B cell (primary cell): ENCODE results near the gene GPR75. TPM values are rescaled to one million over a fixed set of nuclear protein-coding genes. Genes with fewer than 3 reads are reported as not detected.

Experiments used
- ATAC-seq: fragments of 200-7000 bp; cut with Tn5 transposase; one replicate; pipeline ENCODE4 v1.10.0; 2021; ENCODE audit warnings: low read depth, mild to moderate bottlenecking, moderate number of reproducible peaks, moderate library complexity
- CTCF ChIA-PET: fragments of 350-600 bp; sonication (Branson Sonifier 250); formaldehyde crosslinking; loops from one replicate; lab custom pipeline; 2021; ENCODE audit warnings: antibody characterized with exemption, inconsistent platforms; lab: Charles Lee
- POLR2A ChIA-PET: fragments of 350-600 bp; sonication (Branson Sonifier 250); formaldehyde crosslinking; loops from one replicate; lab custom pipeline; 2021; ENCODE audit warnings: antibody characterized with exemption; lab: Charles Lee
- DNase-seq: peaks from one replicate; pipeline ENCODE4 v3.0.0; 2013
- H2AFZ ChIP-seq: 2 replicates; pipeline ENCODE4 v1.6.1; 2012; ENCODE audit warnings: mild to moderate bottlenecking, low read depth, low read length; ENCODE audit not compliant: insufficient read depth, poor library complexity, severe bottlenecking
- H3K27ac ChIP-seq, 2 donors: 1 replicate in 1 of 2; 2 replicates in 1 of 2; pipeline ENCODE4 v1.5.1; 2012 to 2013; ENCODE audit warnings: low read length in 2 of 2, mild to moderate bottlenecking in 2 of 2, moderate library complexity in 1 of 2
- H3K27me3 ChIP-seq, 4 experiments: fragments of 200-600 bp in 1 of 4; sonication (generic) in 1 of 4; replicated peaks in 1 of 4; 1 replicate in 2 of 4; 2 replicates in 2 of 4; pipeline versions ENCODE4 v1.6.1 to v1.7.0; 2013 to 2016; ENCODE audit warnings: low read length in 3 of 4, mild to moderate bottlenecking in 2 of 4, mixed read lengths in 1 of 4, moderate library complexity in 1 of 4; ENCODE audit not compliant: insufficient read depth in 4 of 4, control insufficient read depth in 3 of 4; ENCODE audit errors: control extremely low read depth in 1 of 4
- H3K36me3 ChIP-seq, 2 experiments: replicated peaks in 1 of 2; 1 replicate in 1 of 2; 2 replicates in 1 of 2; pipeline versions ENCODE4 v1.6.1 to v1.7.1; 2013; ENCODE audit warnings: low read length in 1 of 2; ENCODE audit not compliant: insufficient read depth in 2 of 2, control insufficient read depth in 1 of 2; ENCODE audit errors: control extremely low read depth in 1 of 2, extremely low read depth in 1 of 2
- H3K4me1 ChIP-seq, 2 donors: fragments of 200-600 bp in 1 of 2; sonication (generic) in 1 of 2; 1 replicate in 1 of 2; 2 replicates in 1 of 2; pipeline versions ENCODE4 v1.5.1 to v1.6.1; 2013 to 2017; ENCODE audit warnings: low read length in 2 of 2; ENCODE audit not compliant: control insufficient read depth in 2 of 2, insufficient read depth in 2 of 2
- H3K4me2 ChIP-seq: replicated peaks from 2 replicates; pipeline ENCODE3; 2012; ENCODE audit warnings: mild to moderate bottlenecking, low read depth, low read length; ENCODE audit not compliant: poor library complexity, severe bottlenecking
- H3K4me3 ChIP-seq, 5 experiments: fragments of 200-600 bp in 1 of 5; sonication (generic) in 1 of 5; 1 replicate in 3 of 5; 2 replicates in 2 of 5; pipeline versions ENCODE4 v1.5.1 to v1.7.0; 2011 to 2016; ENCODE audit warnings: low read length in 4 of 5, mild to moderate bottlenecking in 4 of 5, low read depth in 2 of 5, control low read depth in 1 of 5, moderate library complexity in 1 of 5; ENCODE audit not compliant: insufficient read depth in 1 of 5; ENCODE audit errors: control extremely low read depth in 1 of 5, extremely low read depth in 1 of 5
- H3K79me2 ChIP-seq: fragments of 200-600 bp; sonication (generic); one replicate; pipeline ENCODE4 v1.6.0; 2016; ENCODE audit warnings: low read length; ENCODE audit not compliant: control insufficient read depth, insufficient read depth
- H3K9ac ChIP-seq: fragments of 200-600 bp; sonication (generic); 2 replicates; pipeline ENCODE4 v1.6.1; 2017; ENCODE audit warnings: mild to moderate bottlenecking, low read length, moderate library complexity
- H3K9me3 ChIP-seq, 3 donors: one replicate each; pipeline versions ENCODE4 v1.6.1 to v1.7.1; 2013; ENCODE audit warnings: low read length in 2 of 3; ENCODE audit not compliant: control insufficient read depth in 2 of 3, insufficient read depth in 1 of 3; ENCODE audit errors: control extremely low read depth in 1 of 3
- H4K20me1 ChIP-seq: 2 replicates; pipeline ENCODE4 v1.6.0; 2012; ENCODE audit warnings: mild to moderate bottlenecking, low read length; ENCODE audit not compliant: insufficient read depth, control insufficient read depth, poor library complexity, severe bottlenecking
- H3K27ac Mint-ChIP-seq: one replicate; pipeline ENCODE4 v1.8.0; 2021; ENCODE audit warnings: mixed read lengths
- H3K27me3 Mint-ChIP-seq: one replicate; pipeline ENCODE4 v1.8.0; 2021; ENCODE audit warnings: mixed read lengths
- H3K4me1 Mint-ChIP-seq: one replicate; pipeline ENCODE4 v1.8.0; 2021; ENCODE audit warnings: mixed read lengths
- H3K4me3 Mint-ChIP-seq: one replicate; pipeline ENCODE4 v1.8.0; 2021; ENCODE audit warnings: mixed read lengths
- H3K9me3 Mint-ChIP-seq: one replicate; pipeline ENCODE4 v1.8.0; 2022; ENCODE audit warnings: mixed read lengths; ENCODE audit not compliant: insufficient read depth
- CTCF ChIP-seq: fragments of 200-600 bp; IDR thresholded peaks from one replicate; pipeline ENCODE4 v1.8.0; 2022; ENCODE audit warnings: antibody characterized with exemption, mild to moderate bottlenecking
- EZH2 ChIP-seq: IDR thresholded peaks from 2 replicates; pipeline ENCODE4 v1.6.1; 2012; ENCODE audit warnings: borderline replicate concordance, low read depth, mild to moderate bottlenecking, moderate library complexity, low read length; ENCODE audit not compliant: insufficient read depth, poor library complexity, severe bottlenecking
- WGBS: methylation state at CpG from one replicate; pipeline ENCODE4 v1.1.5; 2013; ENCODE audit warnings: missing lambda C conversion rate; ENCODE audit not compliant: insufficient coverage; 5-methylcytosine and 5-hydroxymethylcytosine counted together
- intact Hi-C: fragments of 100-400 bp; cut with micrococcal nuclease; formaldehyde crosslinking; loops from one replicate; pipeline ENCODE4 v1.10.0; 2022
- polyA plus RNA-seq: library from polyadenylated mRNA; depleted of rRNA; stranded (reverse); fragments of >200 nt; gene quantifications from 2 replicates; pipeline ENCODE4 v1.2.3, GENCODE V29; 2012
- total RNA-seq, 2 donors: library from RNA; stranded (reverse); fragments of 120-200 nt in 1 of 2; gene quantifications; 1 replicate in 1 of 2; 2 replicates in 1 of 2; pipeline versions ENCODE4 v1.2.3 to v1.2.4, GENCODE V29; 2013 to 2022

GPR75 gene
- total and polyA plus RNA-seq, 2 donors (not counting 1 experiment from before 2014, with no cell fraction given): 5.1 to 5.9 TPM

- DNase-seq: no peak
- H3K36me3 ChIP-seq: peaks cover 18 to 92% of the 10 kb centered on the region in 2 experiments
- H3K79me2 ChIP-seq: no peaks in the 10 kb centered on the region
- CTCF ChIA-PET: no interaction called here
- H3K27ac ChIP-seq: no peak overlapping the region
- TF ChIP-seq CTCF (no peak), EZH2 (no peak)
- H3K4me2 ChIP-seq: no peak overlapping the region
- no peaks in the 10 kb centered on the region for H3K9me3 Mint-ChIP-seq
- POLR2A ChIA-PET: no interaction called here
- ATAC-seq: no peak
- no peaks in the 10 kb centered on the region for H4K20me1 ChIP-seq
- H3K4me1 ChIP-seq: no peaks in the 10 kb centered on the region
- 69% methylated on average over 2 of the region's 4 CpGs for WGBS
- H3K9me3 ChIP-seq: no peaks in the 10 kb centered on the region
- no peaks in the 10 kb centered on the region for H3K27me3 ChIP-seq
- intact Hi-C loops: no loop called here
- no peak overlapping the region for H3K4me3 Mint-ChIP-seq
- no peak overlapping the region for H3K4me3 ChIP-seq
- H3K27me3 Mint-ChIP-seq: no peaks in the 10 kb centered on the region
- no peak overlapping the region for H3K27ac Mint-ChIP-seq
- H3K9ac ChIP-seq: no peak overlapping the region
- H2AFZ ChIP-seq: no peak overlapping the region
- no peaks in the 10 kb centered on the region for H3K4me1 Mint-ChIP-seq
Measured at GRCh38 chr2:53903011-53903410, 43.2 kb upstream of the GPR75 start.

DNA sequence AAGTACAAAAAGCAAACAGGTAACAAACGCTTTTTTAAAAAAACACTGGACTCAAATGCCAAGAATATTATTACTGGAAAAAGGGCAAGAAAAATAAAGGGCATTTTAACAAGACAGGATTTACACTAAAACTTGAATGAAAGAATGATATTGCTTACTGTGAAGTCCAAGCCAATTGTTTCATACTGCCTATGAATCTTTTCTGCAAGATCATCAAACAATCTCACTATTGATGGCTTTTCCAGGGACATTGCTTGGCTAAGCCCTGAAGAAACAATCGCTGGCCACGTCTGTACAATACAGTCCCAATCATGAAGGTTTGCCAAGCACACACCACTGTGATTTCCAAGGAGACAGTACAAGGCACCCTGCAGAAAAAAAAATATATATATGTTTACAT is 41.4 kb upstream of the GPR75 start:
- H3K9ac ChIP-seq: no peak overlapping the region
- H3K27ac Mint-ChIP-seq: no peak overlapping the region
- TF ChIP-seq CTCF: no peak
- no peak for TF ChIP-seq EZH2
- H3K4me3 Mint-ChIP-seq: no peak overlapping the region
- no peaks in the 10 kb centered on the region for H3K79me2 ChIP-seq
- no peaks in the 10 kb centered on the region for H3K9me3 Mint-ChIP-seq
- H3K4me2 ChIP-seq: no peak overlapping the region
- no peak overlapping the region for H3K4me3 ChIP-seq
- no peaks in the 10 kb centered on the region for H3K27me3 Mint-ChIP-seq
- no peaks in the 10 kb centered on the region for H3K27me3 ChIP-seq
- no peak overlapping the region for H3K27ac ChIP-seq
- no peaks in the 10 kb centered on the region for H3K9me3 ChIP-seq
- ATAC-seq (no peak), DNase-seq (no peak)
- H3K36me3 ChIP-seq: peaks cover 3 to 90% of the 10 kb centered on the region in 2 experiments
- POLR2A ChIA-PET: no interaction called here
- no peak overlapping the region for H2AFZ ChIP-seq
- H3K4me1 Mint-ChIP-seq: no peaks in the 10 kb centered on the region
- no CpG with 5 or more reads among the region's 3 CpGs for WGBS
- H3K4me1 ChIP-seq: no peaks in the 10 kb centered on the region
- H4K20me1 ChIP-seq: no peaks in the 10 kb centered on the region
- CTCF ChIA-PET: no interaction called here
- intact Hi-C loops: no loop called here
